Urothelium cell line (cell line): ENCODE results near the gene ZNF662.
A peak's percentile ranks its signal among the peaks of the same experiment; 100 is the strongest.

ENCODE experiments used
- DNase-seq: peaks from one replicate; pipeline ENCODE4 v3.0.0; 2011; ENCODE audit warnings: low spot score, mixed read lengths
- FAIRE-seq: peaks from 2 replicates; lab custom pipeline; 2011; peaks lifted over from hg19 to GRCh38; lab: Jason Lieb, UNC

The ZNF662 gene

DNA sequence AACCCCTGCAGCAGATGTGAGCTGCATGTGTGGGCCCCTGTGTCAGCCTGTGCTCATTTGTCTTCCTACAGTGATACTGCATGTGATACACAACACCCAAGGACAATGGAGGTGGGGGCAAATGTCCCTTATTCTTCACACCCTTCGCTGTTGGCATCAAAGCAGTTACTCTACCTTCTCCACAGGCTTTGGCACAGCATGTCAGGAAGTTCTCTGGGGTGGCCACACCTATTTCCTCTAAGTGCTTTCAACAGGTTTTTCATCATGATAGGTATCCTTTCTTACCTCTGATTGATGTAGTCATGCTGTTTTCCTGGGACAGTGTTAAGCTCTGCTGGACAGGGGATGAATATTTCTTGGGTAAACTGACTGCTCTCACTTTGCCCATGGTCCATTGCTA lies 29.5 kb downstream of the ZNF662 start:
- DNase-seq (no peak), FAIRE-seq (no peak)

DNA sequence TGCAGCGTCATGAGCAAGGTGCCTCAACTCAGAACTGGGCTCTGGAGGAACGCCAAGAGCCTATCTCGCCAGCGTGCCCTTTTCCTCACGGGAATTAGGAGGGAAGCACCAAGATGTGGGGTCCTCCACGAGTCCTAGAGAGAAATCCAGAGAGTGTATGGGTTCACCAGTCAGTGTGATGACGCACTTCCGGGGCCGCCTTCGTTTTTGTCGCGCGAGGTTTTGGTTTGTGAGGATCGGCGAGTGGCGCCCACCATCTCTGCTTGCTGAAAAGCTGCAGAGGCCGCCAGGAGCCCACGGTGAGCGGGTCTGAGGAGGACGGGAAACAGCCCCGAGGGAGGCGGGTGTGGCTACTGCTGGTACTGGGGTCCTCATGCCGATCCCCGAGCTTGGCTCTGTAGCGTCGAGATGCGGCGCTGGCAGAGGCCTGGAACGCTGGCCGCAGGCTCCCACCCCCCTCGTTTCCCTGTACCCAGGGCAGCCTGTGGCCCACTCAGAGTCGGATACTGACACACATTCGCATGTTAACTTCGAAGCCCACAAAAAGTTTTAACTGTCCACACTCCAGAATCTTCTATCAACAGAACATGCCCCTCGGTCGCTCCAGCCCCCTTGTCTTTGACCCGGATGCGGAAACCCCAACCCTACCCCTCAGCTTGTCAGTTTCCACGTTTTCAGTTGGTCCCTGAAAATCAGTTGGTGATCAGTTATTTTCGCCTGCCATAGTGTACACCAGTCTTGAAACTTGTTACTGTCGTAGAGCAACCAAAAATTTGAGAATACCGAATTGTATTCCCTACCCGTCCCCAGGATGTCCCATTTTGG lies 30.4 kb downstream of the ZNF662 start:
- FAIRE-seq, result no peak
- no peak for DNase-seq

DNA sequence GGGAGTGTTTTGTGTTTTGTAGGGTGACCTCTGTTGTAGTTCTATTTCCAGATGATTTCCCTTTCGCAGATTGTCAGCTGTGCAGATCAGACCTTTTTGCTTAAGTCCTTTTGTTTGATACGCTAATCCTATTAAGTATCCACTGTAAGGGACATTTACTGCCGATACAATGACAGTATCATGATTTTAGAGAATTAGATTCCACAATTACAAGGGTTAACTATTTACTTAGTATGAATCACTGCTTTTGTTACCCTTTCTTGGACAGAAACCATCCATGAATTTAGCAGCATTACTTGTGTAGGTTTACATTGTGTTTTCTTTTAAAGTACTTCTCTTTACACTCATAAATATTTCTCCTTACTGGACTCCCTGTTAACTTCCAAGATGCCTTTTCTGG lies 31.4 kb downstream of the ZNF662 start:
- no peak for FAIRE-seq
- no peak for DNase-seq

DNA sequence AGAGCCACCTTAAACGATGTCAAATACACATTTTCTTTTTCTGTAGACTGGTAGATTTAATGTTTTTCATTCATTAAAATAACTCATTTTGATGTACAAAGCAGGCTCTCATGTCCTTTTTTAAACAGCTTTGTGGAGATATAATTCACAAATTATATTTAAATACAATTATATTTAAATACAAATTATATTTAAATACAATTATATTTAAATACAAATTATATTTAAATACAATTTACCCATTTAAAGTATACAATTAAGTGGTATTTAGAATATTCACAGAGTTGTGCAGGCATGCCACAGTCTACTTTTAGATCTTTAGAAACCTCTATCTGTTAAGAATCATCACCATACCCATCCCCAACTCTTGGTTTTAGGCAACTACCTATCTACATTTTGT lies 36.8 kb downstream of the ZNF662 start:
- no peak for DNase-seq
- no peak for FAIRE-seq

DNA sequence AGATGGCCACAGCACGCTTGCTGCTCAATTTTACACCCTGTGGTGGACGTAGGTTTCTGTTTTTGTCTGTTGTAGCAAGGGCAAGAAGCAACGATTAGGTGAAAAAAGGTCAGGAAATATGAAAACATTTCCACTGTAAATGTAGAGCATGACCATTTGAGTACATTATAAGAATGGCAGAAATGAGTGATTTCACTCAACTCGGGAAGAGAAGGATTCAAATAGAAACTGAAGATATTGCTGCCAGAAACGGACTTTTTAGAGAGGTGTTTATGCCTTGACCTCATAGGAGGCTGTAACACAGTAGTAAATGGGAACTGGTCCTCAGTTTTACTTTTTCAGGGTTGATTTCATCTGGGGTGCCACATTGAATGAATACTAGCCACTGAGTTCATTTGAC lies 40.1 kb downstream of the ZNF662 start:
- FAIRE-seq, result no peak
- no peak for DNase-seq

DNA sequence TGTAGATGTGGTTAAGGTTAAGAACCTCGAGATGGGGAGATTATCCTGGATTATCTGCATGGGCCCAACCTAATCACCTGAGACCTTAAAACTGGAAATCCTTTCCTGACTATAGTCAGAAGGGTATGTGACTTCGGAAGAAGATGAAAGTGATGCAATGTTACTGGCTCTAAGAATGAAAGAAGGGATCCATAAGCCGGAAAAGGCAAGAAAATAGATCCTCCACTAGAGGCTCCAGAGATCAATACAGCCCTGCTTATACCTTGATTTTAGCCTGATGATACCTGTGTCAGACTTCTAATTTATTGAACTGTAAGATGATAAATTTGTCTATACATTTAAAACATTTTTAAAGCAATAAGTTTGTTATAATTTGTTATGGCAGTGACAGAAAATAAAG lies 51.6 kb downstream of the ZNF662 start:
- no peak for DNase-seq
- no peak for FAIRE-seq

DNA sequence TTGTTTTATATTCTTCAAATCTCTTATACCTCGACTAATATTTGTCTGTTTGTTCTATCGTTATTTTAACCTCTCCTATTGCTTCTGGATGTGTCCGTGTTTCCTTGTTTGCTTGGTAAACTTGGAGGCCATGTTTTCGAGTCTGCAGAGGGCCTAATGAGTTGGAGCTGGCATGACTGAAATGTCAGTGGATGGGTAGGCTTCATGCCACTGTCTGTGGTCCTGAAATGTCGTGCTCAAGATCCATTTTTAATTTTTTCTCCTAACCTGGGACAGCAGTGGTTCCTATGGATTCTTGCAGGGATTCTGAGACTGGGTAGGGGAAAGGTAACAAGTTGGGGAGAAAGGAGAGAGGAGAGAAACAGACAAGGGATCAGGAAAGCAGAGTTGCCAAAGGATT lies 54.3 kb downstream of the ZNF662 start:
- FAIRE-seq, result peak; percentile 77
- peak; percentile 12 for DNase-seq

DNA sequence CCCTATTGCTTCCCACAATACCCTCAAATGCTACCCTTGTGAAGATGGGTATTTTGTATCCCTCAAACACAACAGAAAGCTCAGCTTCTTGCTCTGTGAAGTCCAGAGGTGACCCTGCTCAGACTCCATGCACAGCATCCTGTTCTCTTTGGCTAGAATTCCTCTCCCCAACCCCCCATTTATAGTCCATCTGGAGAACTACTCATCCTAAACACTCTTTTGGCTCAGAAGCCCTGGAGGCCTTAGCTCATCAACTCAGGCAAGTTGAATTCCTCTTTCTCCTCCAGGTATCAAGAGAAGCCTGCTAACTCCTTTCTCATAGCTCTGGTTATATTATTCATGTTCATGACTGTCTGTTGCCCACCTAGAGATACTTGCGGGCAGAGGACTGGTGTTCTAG lies 54.8 kb downstream of the ZNF662 start:
- FAIRE-seq (no peak), DNase-seq (no peak)

DNA sequence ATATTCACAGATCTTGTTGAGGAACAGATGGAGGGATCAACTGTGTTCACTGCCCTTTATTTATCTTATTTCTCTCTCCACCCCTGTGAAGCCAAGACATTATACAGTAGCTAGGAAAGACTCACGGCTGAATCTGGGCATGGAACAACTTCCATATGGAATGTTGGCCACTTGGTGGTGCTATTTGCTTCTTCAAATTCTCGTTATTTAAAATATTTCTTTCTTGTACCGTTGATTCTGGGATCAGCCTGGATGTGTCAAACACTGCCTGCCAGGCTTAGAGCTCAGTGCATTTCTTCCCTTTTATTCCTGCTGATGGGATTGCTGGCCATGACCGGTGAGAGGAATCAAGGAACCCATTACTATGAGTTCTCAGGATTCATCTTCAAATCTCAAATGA lies 55.7 kb downstream of the ZNF662 start:
- DNase-seq (peak; percentile 61), FAIRE-seq (no peak)

DNA sequence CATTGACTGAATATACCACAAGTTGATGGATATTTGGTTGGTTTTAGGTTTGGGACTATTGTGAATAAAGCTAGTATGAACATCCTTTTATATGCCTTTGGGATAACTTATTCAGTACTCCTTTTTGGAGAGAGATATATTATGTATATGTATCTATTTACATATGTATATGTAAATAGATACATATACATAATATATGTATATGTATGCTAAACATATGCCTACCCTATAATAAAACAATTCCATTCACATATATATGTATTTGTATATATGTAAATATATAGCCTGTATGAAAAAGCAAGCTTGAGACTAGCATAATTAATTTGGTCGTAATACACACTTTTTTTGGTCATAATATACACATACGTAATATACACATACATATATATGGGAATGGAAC lies 57.3 kb downstream of the ZNF662 start:
- FAIRE-seq (no peak), DNase-seq (no peak)

DNA sequence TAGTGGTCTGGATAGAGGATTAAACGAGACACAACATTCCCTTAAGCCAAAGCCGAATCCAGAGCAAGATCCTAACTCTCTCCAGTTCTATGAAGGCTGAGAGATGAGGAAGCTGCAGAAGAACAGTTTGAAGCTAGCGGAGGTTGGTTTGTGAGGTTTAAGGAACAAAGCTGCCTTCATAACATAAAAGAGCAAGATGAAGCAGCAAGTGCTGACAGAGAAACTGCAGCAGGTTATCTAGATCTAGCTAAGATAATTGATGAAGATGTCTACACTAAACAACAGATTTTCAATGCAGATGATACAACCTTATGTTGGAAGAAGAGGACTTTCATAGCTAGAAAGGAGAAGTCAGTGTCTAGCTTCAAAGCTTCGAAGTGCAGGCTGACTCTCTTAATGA lies 58.3 kb downstream of the ZNF662 start:
- no peak for FAIRE-seq
- no peak for DNase-seq
